CD4-positive, alpha-beta T cell treated with Interleukin-6 at 100 ng/mL for 8 hours (primary cell): ENCODE results near the gene AFF2.
"Not testable (repeated sequence)": the region's sequence is repeated elsewhere in the genome, so short reads cannot be mapped to it uniquely, and the experiment has no call there.

Experiments
- DNase-seq: peaks from one replicate; pipeline ENCODE4 v3.0.0-alpha.2; 2020; ENCODE audit warnings: mixed read lengths, low spot score

Gene AFF2

GRCh38 chrX:148856505-148856904, 356.1 kb downstream of the AFF2 start:
- no peak for DNase-seq

DNA sequence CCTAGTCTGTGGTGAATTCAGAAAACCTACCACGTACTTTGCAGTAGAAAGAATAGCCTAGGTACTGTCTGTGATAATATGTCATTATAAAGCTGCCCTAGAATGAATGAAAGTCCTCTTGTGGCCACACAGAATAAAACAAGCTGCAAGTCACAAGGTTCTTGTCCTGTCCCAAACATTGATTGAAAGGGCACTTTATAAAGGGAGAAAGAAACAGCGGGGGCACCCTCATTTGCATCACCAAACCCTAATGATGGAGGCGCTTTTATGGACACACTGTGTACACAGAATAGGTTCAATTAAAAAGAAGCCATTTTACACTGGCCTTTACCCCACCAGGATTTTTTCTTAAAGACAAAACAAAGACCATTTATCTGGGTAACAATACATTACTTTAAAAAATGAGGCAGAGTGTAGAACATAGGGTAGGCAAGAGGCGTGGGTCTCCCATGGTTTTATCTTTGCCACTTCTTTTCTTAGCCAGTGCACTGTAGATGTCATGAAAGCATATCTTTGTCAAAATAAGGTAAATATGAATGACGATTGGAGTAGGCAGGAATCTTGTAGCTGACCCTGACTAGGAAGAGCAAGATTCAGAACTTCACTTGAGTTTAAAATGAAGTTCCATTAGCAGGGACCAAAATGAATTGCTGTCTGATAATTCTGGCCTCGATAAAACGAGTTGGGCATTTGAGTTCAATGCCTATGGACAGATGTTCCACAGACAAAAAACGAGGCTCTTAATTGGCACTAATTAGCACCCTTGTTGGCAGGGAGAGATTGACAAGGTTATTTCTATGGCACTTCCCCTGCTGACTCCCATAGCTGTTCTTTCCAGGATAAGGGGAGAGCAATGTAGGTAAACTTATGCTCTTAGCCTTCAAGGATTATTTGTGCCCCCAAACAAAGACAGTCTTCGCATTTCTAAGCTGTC, 365.1 kb downstream of the AFF2 start:
- no peak for DNase-seq

- no peak for DNase-seq
These were observed 367.2 kb downstream of the AFF2 start for GRCh38 chrX:148867596-148867995.

DNA sequence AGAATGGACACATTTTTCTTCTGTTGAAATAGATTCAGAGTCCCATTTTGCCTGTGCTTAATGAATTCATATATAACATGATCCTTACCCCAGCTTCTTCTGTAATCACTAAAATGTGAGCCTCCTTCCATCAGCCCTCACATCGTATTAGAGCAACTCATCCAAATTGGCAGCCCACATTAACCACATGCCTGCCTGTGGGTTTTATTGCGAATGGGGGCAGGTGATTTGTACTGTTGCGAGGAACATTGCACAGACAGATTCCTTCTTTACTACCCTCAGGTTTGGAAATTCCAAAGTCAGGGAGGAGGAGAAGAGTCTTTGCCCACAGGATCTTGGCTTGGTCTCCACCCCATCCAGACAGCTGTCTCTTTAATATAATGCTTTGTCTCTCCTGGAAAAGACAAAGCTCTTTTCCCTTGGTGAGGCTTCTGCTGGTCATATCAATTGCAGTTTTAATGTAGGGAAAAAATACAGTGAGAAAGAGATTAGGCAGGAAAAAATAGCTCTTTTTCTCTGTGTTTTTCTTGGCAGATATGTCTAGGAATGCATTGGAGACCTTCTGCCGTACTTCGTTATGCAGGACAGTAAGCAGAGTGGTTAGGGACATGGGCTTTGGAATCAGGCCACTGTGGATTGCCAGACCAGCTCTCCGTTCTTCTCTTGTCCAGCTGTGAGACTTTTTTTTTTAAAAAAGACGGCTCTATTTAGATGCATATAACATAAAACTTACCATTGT, 371.2 kb downstream of the AFF2 start:
- no peak for DNase-seq

DNA sequence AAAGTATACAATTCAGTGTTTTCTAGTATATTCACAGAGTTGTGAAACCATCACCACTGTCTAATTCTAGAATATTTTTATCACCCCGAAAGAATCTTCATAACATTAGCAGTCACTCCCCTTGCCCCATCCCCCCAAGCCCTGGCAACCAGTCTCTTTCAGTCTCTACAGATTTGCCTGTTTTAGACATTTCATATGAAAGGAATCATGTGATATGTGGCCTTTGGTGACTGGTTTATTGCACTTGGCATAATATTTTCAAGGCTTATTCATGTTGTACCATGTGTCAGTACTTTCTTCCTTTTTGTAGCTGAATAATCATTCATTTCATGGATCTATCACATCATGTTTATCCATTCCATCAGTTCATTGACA, 371.7 kb downstream of the AFF2 start:
- no peak for DNase-seq

- no peak for DNase-seq
These were observed 372.5 kb downstream of the AFF2 start for GRCh38 chrX:148872881-148873280.

DNA sequence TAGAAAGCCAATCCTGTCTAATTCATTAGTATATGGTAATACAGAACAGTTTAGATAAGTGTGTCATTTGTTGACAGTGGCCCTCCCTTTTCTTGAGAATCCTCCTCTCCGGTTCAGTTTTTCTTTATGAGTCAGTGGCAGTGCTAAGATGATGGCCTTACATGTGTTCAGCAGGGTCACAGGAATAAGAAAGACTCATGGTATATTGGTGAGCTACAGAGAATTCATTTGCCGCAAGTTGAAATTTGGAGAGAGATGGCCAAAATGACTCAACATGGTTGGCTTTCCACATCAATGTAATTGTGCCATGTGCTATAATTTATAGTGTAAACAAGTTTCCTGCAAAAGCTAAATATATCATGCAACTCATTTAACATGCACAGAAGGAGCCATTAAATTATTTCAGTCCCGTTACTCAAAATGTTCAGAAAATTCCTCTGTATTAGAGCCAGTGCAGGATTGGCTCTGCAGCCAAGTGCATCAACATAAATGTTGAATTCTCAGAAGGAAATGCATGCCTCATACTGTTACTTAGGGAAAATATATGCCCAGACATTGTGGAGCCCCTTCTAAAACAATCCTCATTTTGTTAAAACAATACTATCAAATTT, 374.3 kb downstream of the AFF2 start:
- no peak for DNase-seq

DNA sequence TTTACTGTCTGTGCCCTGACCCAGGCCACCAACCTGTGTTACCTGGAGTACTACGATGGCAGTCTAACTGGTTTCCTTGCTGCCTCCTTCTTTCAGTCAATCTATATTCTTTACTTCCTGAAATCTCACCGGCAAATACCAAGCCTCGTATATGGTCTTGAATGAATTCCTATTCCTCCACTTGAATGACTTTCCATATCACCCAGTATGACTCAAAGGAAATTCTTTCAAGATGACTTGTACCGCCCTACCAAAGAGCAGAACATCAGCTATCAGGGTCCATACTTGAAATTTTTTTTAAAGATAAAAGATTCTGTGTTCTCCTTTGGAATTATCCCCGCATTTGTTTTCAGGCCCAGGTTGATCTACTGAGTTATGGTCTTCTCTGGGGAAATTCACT, 378.0 kb downstream of the AFF2 start:
- DNase-seq: no peak

GRCh38 chrX:148885203-148885602, 384.8 kb downstream of the AFF2 start:
- DNase-seq: no peak

GRCh38 chrX:148893395-148893794, 393.0 kb downstream of the AFF2 start:
- no peak for DNase-seq

DNA sequence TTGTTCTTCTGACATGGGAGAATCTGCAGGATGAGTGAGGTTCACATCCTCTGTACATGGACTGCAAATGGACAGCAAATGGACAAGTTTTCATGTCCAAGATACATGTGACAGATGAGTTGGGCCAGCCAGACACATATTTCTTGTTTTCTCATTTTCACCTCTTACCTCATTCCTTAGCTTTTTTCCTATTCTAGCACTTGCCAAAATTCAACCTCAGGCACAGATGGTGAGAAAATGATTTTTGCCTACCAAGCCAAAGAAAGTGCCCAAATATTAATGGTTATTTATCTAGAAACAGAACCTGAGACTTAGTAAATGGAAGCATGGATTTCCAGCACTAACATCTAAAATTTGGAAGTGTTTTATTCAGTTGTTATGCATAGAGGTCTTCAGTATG, 402.2 kb downstream of the AFF2 start:
- DNase-seq: no peak

GRCh38 chrX:148903176-148903575, 402.8 kb downstream of the AFF2 start:
- DNase-seq: no peak

DNA sequence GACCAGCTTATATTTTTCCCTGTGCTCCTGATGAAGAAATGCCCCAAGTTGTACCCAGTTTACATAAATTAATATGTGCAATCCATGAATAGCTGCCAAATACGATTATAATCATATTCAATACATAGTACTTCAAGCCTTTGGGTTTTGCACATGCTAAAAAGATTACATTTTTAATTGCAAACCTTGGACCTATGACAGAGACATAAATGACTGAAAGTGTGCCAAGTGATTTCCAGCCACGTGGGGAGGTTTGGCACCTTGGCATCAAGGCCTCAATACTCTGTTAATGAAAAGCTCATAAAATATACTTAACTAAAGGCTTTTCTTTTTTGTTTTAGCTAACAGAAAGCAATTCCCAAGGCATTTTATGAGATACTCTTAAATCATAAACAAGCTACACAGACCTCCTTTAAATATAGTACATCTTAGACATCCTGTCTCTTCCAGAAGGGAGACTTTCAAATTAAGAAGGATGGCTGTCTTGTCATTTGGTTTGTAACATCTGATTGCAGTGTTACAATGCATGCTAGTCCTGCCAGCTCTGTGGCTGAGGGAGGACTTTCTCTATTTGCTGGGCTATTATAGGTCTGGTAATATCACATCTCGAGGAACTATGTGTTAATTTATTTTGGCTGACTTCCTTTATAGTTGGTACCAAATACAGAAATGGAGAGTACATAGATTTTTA, 404.1 kb downstream of the AFF2 start:
- no peak for DNase-seq

- no peak for DNase-seq
These were observed 405.0 kb downstream of the AFF2 start for GRCh38 chrX:148905400-148905799.

DNA sequence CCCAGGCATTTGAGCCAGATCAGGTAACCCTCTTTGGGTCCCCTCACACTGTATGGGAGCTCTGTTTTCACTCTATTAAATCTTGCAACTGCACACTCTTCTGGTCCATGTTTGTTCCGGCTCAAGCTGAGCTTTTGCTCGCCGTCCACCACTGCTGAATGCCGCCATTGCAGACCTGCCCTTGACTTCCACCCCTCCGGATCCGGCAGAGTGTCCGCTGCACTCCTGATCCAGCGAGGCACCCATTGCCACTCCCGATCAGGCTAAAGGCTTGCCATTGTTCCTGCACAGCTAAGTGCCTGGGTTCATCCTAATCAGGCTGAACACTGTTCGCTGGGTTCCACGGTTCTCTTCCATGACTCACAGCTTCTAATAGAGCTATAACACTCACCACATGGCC, 406.2 kb downstream of the AFF2 start:
- not testable (repeated sequence) for DNase-seq

DNA sequence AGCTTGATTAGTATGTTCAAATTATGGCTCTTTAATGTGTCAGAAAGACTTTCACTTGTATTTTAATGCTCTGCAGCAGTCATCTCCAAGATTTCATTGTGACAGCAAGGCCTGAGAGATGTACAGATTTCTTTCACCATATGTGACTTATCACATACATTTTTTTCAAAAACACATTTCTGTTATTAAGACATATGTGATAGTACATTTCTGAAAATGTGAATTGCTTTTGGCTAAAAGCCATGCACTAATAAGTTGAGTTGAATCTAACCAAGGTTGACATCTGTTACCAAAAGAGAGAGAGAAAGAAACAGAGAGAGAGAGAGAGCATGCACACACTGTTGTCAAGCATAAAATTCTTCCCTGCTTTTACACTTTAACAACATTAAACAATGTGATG, 409.3 kb downstream of the AFF2 start:
- DNase-seq: no peak

- no peak for DNase-seq
These were observed 413.6 kb downstream of the AFF2 start for GRCh38 chrX:148913971-148914370.

GRCh38 chrX:148914783-148915182, 414.4 kb downstream of the AFF2 start:
- no peak for DNase-seq

GRCh38 chrX:148915474-148915873, 415.1 kb downstream of the AFF2 start:
- DNase-seq: no peak

DNA sequence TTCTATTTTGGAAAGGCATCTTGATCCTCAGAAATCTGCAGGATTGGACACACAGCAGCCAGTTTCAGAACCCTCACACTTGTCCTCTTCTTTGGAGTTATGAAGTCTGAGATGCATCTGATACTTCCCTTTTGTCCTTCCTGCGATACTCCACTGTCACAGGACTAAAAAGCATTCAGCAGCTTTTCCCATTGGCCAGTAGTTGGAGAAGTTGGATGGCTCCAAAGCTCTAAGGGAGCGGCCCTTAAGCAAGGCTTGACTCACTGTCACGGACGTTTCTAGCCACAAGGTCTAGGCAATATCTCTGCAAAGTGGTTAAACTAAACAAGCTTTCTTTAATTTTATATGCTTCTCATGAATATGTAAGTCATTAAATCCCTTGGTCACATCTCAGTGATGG, 417.0 kb downstream of the AFF2 start:
- DNase-seq: no peak

GRCh38 chrX:148923631-148924030, 423.2 kb downstream of the AFF2 start:
- DNase-seq: no peak

DNA sequence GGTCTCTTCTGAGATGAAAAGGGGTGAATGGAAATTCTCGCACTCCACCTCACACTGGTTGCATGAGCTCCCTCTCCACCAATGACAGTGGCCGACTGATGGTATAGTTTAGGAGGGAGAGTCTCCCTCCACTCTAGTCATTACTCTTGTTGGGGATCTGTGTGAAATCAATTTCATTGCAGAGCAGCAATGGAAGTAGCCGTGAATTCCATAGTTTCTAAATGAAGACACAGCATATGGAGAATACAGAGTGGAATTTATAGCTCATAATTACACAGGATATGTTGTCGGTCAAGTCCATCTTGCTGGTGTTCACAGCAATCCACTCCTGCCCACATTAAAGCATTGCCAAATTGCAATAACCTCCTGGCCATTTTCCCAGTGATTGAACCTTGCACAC, 426.0 kb downstream of the AFF2 start:
- no peak for DNase-seq
